Astrocyte (in vitro differentiated cells and primary cell): ENCODE measurements around the gene CRYBG1. TPM values are rescaled to one million over a fixed set of nuclear protein-coding genes. Genes with fewer than 3 reads are reported as not detected.

Experiments
- DNase-seq: peaks from one replicate; pipeline ENCODE4 v3.0.0-alpha.2; 2010; ENCODE audit warnings: low read depth
- FAIRE-seq: peaks from 2 replicates; lab custom pipeline; 2011; peaks lifted over from hg19 to GRCh38; lab: Jason Lieb, UNC
- H2AFZ ChIP-seq: 2 replicates; pipeline ENCODE4 v1.6.0; 2012; ENCODE audit warnings: low read depth, low read length, inconsistent platforms
- H3K27ac ChIP-seq: 2 replicates; pipeline ENCODE4 v1.5.1; 2011; ENCODE audit warnings: low read depth, low read length, inconsistent platforms
- H3K27me3 ChIP-seq: 2 replicates; pipeline ENCODE4 v1.6.0; 2011; ENCODE audit warnings: low read length, inconsistent platforms; ENCODE audit not compliant: insufficient read depth
- H3K36me3 ChIP-seq: 2 replicates; pipeline ENCODE4 v1.5.1; 2011; ENCODE audit warnings: low read length, inconsistent platforms; ENCODE audit not compliant: insufficient read depth
- H3K4me1 ChIP-seq: 2 replicates; pipeline ENCODE4 v1.5.1; 2011; ENCODE audit warnings: low read length, inconsistent platforms; ENCODE audit not compliant: insufficient read depth
- H3K4me2 ChIP-seq: 2 replicates; pipeline ENCODE4 v1.6.0; 2012; ENCODE audit warnings: low read length, inconsistent platforms
- H3K4me3 ChIP-seq: 2 replicates; pipeline ENCODE4 v1.5.1; 2011; ENCODE audit warnings: low read depth, mild to moderate bottlenecking, low read length, inconsistent platforms; ENCODE audit not compliant: insufficient read depth
- H3K79me2 ChIP-seq: 2 replicates; pipeline ENCODE4 v1.6.0; 2012; ENCODE audit warnings: mild to moderate bottlenecking, low read length, inconsistent platforms; ENCODE audit not compliant: insufficient read depth
- H3K9ac ChIP-seq: 2 replicates; pipeline ENCODE4 v1.6.0; 2012; ENCODE audit warnings: mild to moderate bottlenecking, low read length, inconsistent platforms
- H3K9me3 ChIP-seq: 2 replicates; pipeline ENCODE4 v1.5.1; 2012; ENCODE audit warnings: low read depth, mild to moderate bottlenecking, low read length, inconsistent platforms; ENCODE audit not compliant: insufficient read depth
- H4K20me1 ChIP-seq: 2 replicates; pipeline ENCODE4 v1.6.0; 2012; ENCODE audit warnings: low read length, inconsistent platforms; ENCODE audit not compliant: insufficient read depth
- H3K27ac Mint-ChIP-seq: one replicate; pipeline ENCODE4 v1.8.0; 2021; ENCODE audit warnings: mild to moderate bottlenecking, mixed read lengths; ENCODE audit not compliant: unreplicated experiment
- H3K27me3 Mint-ChIP-seq: one replicate; pipeline ENCODE4 v1.8.0; 2021; ENCODE audit warnings: low read depth, mixed read lengths; ENCODE audit not compliant: unreplicated experiment
- H3K36me3 Mint-ChIP-seq: one replicate; pipeline ENCODE4 v1.8.0; 2021; ENCODE audit warnings: low read depth, mixed read lengths; ENCODE audit not compliant: unreplicated experiment
- H3K4me1 Mint-ChIP-seq: one replicate; pipeline ENCODE4 v1.8.0; 2021; ENCODE audit warnings: low read depth, mixed read lengths; ENCODE audit not compliant: unreplicated experiment
- H3K4me3 Mint-ChIP-seq: one replicate; pipeline ENCODE4 v1.8.0; 2021; ENCODE audit warnings: mild to moderate bottlenecking, moderate library complexity, mixed read lengths; ENCODE audit not compliant: unreplicated experiment
- H3K9me3 Mint-ChIP-seq: one replicate; pipeline ENCODE4 v1.8.0; 2021; ENCODE audit warnings: mild to moderate bottlenecking, mixed read lengths; ENCODE audit not compliant: unreplicated experiment
- CTCF ChIP-seq: IDR thresholded peaks from 2 replicates; pipeline ENCODE4 v1.5.1; 2011; ENCODE audit warnings: low read depth, mild to moderate bottlenecking, inconsistent platforms, low read length, moderate library complexity; ENCODE audit not compliant: insufficient read depth
- EZH2 ChIP-seq: IDR thresholded peaks from 2 replicates; pipeline ENCODE4 v1.6.1; 2012; ENCODE audit warnings: mild to moderate bottlenecking, low read length, inconsistent platforms; ENCODE audit not compliant: insufficient read depth
- total RNA-seq: library from RNA; stranded (reverse); gene quantifications from 2 replicates; pipeline ENCODE4 v1.2.1, GENCODE V29; 2021

CRYBG1 gene
- total RNA-seq, 1 donor from 2014 or later = 0.64 TPM

GRCh38 chr6:106450653-106451052 is 90.1 kb downstream of the CRYBG1 start:
- no peak overlapping the region for H3K4me3 ChIP-seq
- no peak overlapping the region for H3K27ac ChIP-seq
- no peak overlapping the region for H2AFZ ChIP-seq
- H3K9ac ChIP-seq = no peak overlapping the region
- no peaks in the 10 kb centered on the region for H3K9me3 ChIP-seq
- TF ChIP-seq CTCF = no peak
- TF ChIP-seq EZH2 = no peak
- no peaks in the 10 kb centered on the region for H3K36me3 ChIP-seq
- Mint-ChIP-seq H3K36me3 (no peaks in the 10 kb centered on the region), H3K4me1 (peaks cover 22% of the 10 kb centered on the region), H3K27ac (no peak overlapping the region), H3K4me3 (no peak overlapping the region), H3K9me3 (no peaks in the 10 kb centered on the region), H3K27me3 (no peaks in the 10 kb centered on the region)
- H3K4me1 ChIP-seq = no peaks in the 10 kb centered on the region
- no peaks in the 10 kb centered on the region for H4K20me1 ChIP-seq
- no peak overlapping the region for H3K4me2 ChIP-seq
- FAIRE-seq (no peak), DNase-seq (no peak)
- H3K27me3 ChIP-seq = no peaks in the 10 kb centered on the region
- H3K79me2 ChIP-seq = no peaks in the 10 kb centered on the region

GRCh38 chr6:106451439-106451838 is 90.9 kb downstream of the CRYBG1 start:
- DNase-seq (peak; percentile 89), FAIRE-seq (peak; percentile 41)
- H2AFZ ChIP-seq = no peak overlapping the region
- TF ChIP-seq CTCF (no peak), EZH2 (no peak)
- peak overlapping the region; percentile 21 for H3K4me2 ChIP-seq
- Mint-ChIP-seq H3K9me3 (no peaks in the 10 kb centered on the region), H3K4me3 (no peak overlapping the region), H3K36me3 (no peaks in the 10 kb centered on the region), H3K27me3 (peaks cover 3% of the 10 kb centered on the region), H3K4me1 (peaks cover 22% of the 10 kb centered on the region), H3K27ac (no peak overlapping the region)
- H3K4me1 ChIP-seq = no peaks in the 10 kb centered on the region
- H3K4me3 ChIP-seq = no peak overlapping the region
- H3K27me3 ChIP-seq = no peaks in the 10 kb centered on the region
- H3K27ac ChIP-seq = peak overlapping the region; percentile 32
- no peak overlapping the region for H3K9ac ChIP-seq
- no peaks in the 10 kb centered on the region for H3K36me3 ChIP-seq
- no peaks in the 10 kb centered on the region for H4K20me1 ChIP-seq
- no peaks in the 10 kb centered on the region for H3K9me3 ChIP-seq
- no peaks in the 10 kb centered on the region for H3K79me2 ChIP-seq

GRCh38 chr6:106452628-106453027 is 92.1 kb downstream of the CRYBG1 start:
- no peaks in the 10 kb centered on the region for H3K27me3 ChIP-seq
- H2AFZ ChIP-seq = no peak overlapping the region
- Mint-ChIP-seq H3K4me1 (peaks cover 22% of the 10 kb centered on the region), H3K4me3 (no peak overlapping the region), H3K27me3 (peaks cover 6% of the 10 kb centered on the region), H3K9me3 (no peaks in the 10 kb centered on the region), H3K36me3 (no peaks in the 10 kb centered on the region), H3K27ac (no peak overlapping the region)
- H3K9ac ChIP-seq = no peak overlapping the region
- H3K4me1 ChIP-seq = no peaks in the 10 kb centered on the region
- H3K79me2 ChIP-seq = no peaks in the 10 kb centered on the region
- no peaks in the 10 kb centered on the region for H3K36me3 ChIP-seq
- H3K4me3 ChIP-seq = no peak overlapping the region
- no peak overlapping the region for H3K27ac ChIP-seq
- DNase-seq = no peak
- no peaks in the 10 kb centered on the region for H3K9me3 ChIP-seq
- FAIRE-seq = no peak
- TF ChIP-seq CTCF (no peak), EZH2 (no peak)
- H4K20me1 ChIP-seq = no peaks in the 10 kb centered on the region
- H3K4me2 ChIP-seq = no peak overlapping the region
